DOHH2 (cell line): Measurements from ENCODE around the gene CFAP210.
A peak's percentile ranks its signal among the peaks of the same experiment; 100 is the strongest.
"Not testable (repeated sequence)": the region's sequence is repeated elsewhere in the genome, so short reads cannot be mapped to it uniquely, and the experiment has no call there.

Source experiments
- H3F3A ChIP-seq: fragments of 200-600 bp; sonication (generic), shearing (Covaris generic); 2 replicates; pipeline ENCODE4 v1.6.0; 2016; ENCODE audit warnings: antibody characterized with exemption, mild to moderate bottlenecking; ENCODE audit not compliant: control insufficient read depth, insufficient read depth
- H3K27ac ChIP-seq: fragments of 200-600 bp; sonication (generic); 2 replicates; pipeline ENCODE4 v1.5.1; 2014; ENCODE audit warnings: low read depth, mild to moderate bottlenecking, low read length, moderate library complexity
- H3K27me3 ChIP-seq: fragments of 200-600 bp; sonication (generic); 2 replicates; pipeline ENCODE4 v1.6.1; 2014; ENCODE audit warnings: mild to moderate bottlenecking, low read length, mixed read lengths; ENCODE audit not compliant: control insufficient read depth
- H3K36me3 ChIP-seq: fragments of 200-600 bp; sonication (generic); 2 replicates; pipeline ENCODE4 v1.6.1; 2014; ENCODE audit warnings: mild to moderate bottlenecking, low read length, moderate library complexity, mixed read lengths; ENCODE audit not compliant: control insufficient read depth
- H3K4me1 ChIP-seq: fragments of 200-600 bp; sonication (generic); 2 replicates; pipeline ENCODE4 v1.6.1; 2014; ENCODE audit warnings: mild to moderate bottlenecking, low read length, mixed read lengths; ENCODE audit not compliant: control insufficient read depth
- H3K4me2 ChIP-seq: fragments of 200-600 bp; sonication (generic); 2 replicates; pipeline ENCODE4 v1.6.0; 2014; ENCODE audit warnings: mild to moderate bottlenecking, low read length, moderate library complexity
- H3K4me3 ChIP-seq: fragments of 200-600 bp; sonication (generic); 2 replicates; pipeline ENCODE4 v1.5.1; 2014; ENCODE audit warnings: mild to moderate bottlenecking, low read length, mixed read lengths
- H3K79me2 ChIP-seq: fragments of 200-600 bp; sonication (generic); 2 replicates; pipeline ENCODE4 v1.6.1; 2014; ENCODE audit warnings: mild to moderate bottlenecking, low read length, mixed read lengths; ENCODE audit not compliant: control insufficient read depth
- H3K9me2 ChIP-seq: fragments of 200-600 bp; sonication (generic); replicated peaks from 2 replicates; pipeline ENCODE4 v1.6.1; 2014; ENCODE audit warnings: mild to moderate bottlenecking, low read length, mixed read lengths; ENCODE audit not compliant: control insufficient read depth
- H3K9me3 ChIP-seq: fragments of 200-600 bp; sonication (generic); 2 replicates; pipeline ENCODE4 v1.6.1; 2014; ENCODE audit warnings: antibody characterized with exemption, low read length, mixed read lengths; ENCODE audit not compliant: control insufficient read depth, insufficient read depth
- H4K20me1 ChIP-seq: fragments of 200-600 bp; sonication (generic); 2 replicates; pipeline ENCODE4 v1.6.0; 2014; ENCODE audit warnings: low read depth, mild to moderate bottlenecking, antibody characterized with exemption, low read length, moderate library complexity; ENCODE audit not compliant: control insufficient read depth, insufficient read depth
- EZH2phosphoT487 ChIP-seq: fragments of 200-600 bp; sonication (generic); IDR thresholded peaks from 2 replicates; pipeline ENCODE4 v1.6.1; 2017; ENCODE audit warnings: borderline replicate concordance, mild to moderate bottlenecking, antibody characterized with exemption, low read length, moderate library complexity, mixed read lengths
- TF ChIP-seq, protein P1 (sequence below): fragments of 200-600 bp; sonication (generic); IDR thresholded peaks from one replicate; pipeline ENCODE4 v1.5.1; 2014; ENCODE audit warnings: antibody characterized with exemption, mild to moderate bottlenecking, low read depth, low read length; ENCODE audit not compliant: poor library complexity, severe bottlenecking

CFAP210 gene

DNA sequence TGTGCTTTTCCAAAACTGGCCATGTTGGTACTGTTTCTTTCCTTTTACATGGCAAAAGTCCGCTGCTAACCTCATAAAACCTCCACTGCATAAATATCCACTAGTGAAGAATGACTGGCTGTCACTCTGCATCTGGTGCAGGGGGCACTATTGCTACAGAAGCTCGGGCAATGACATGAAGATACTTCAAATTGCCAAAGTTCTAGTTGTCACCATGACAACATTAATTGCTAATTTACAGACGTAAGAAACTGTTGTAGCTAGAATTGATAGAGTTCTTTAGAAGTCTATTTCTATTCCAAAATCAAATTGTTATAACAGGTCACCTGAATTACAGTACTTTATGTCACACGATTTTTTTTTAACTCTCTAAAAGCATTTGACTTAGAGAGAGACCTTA is 845 bp downstream of the CFAP210 start:
- Histone ChIP-seq H3K36me3 (peaks cover 12% of the 10 kb centered on the region; the same call in 1 of the 2 replicates), H3K4me3 (peak overlapping the region; percentile 86), H3K4me2 (peak overlapping the region; percentile 96), H3K27ac (no peak overlapping the region), H4K20me1 (no peaks in the 10 kb centered on the region), H3K79me2 (peaks cover 11% of the 10 kb centered on the region), H3F3A (peaks cover 9% of the 10 kb centered on the region; the same call in 1 of the 2 replicates), H3K27me3 (peaks cover 9% of the 10 kb centered on the region), H3K4me1 (peaks cover 20% of the 10 kb centered on the region), H3K9me3 (peaks cover 8% of the 10 kb centered on the region), H3K9me2 (no peaks in the 10 kb centered on the region)
- TF ChIP-seq, protein P1, sequence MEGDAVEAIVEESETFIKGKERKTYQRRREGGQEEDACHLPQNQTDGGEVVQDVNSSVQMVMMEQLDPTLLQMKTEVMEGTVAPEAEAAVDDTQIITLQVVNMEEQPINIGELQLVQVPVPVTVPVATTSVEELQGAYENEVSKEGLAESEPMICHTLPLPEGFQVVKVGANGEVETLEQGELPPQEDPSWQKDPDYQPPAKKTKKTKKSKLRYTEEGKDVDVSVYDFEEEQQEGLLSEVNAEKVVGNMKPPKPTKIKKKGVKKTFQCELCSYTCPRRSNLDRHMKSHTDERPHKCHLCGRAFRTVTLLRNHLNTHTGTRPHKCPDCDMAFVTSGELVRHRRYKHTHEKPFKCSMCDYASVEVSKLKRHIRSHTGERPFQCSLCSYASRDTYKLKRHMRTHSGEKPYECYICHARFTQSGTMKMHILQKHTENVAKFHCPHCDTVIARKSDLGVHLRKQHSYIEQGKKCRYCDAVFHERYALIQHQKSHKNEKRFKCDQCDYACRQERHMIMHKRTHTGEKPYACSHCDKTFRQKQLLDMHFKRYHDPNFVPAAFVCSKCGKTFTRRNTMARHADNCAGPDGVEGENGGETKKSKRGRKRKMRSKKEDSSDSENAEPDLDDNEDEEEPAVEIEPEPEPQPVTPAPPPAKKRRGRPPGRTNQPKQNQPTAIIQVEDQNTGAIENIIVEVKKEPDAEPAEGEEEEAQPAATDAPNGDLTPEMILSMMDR: peak; percentile 37
- TF ChIP-seq EZH2phosphoT487: no peak

DNA sequence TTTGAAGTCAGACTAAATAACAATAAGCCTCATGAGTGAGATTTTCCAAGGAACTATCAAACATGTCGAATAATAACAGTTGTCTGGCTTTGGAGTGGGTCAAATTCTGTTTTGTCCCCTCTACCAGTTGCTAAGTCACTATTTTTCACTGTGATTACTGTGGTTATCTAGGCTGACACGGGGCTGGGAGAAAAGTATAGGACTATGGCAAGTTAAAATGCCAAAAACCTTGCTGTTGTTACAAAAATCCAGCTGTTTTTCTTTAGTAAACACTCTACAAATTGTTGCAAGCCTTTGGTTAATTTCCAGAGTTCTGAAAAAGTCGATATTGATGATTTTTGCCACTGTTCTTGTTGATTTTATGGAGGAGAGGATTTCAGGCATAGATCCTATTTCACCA is 1.5 kb downstream of the CFAP210 start:
- peaks cover 20% of the 10 kb centered on the region for H3K4me1 ChIP-seq
- peaks cover 9% of the 10 kb centered on the region; the same call in 1 of the 2 replicates for H3F3A ChIP-seq
- peaks cover 9% of the 10 kb centered on the region; the same call in 1 of the 2 replicates for H3K36me3 ChIP-seq
- peaks cover 11% of the 10 kb centered on the region for H3K79me2 ChIP-seq
- H3K4me2 ChIP-seq: no peak overlapping the region
- H3K4me3 ChIP-seq: no peak overlapping the region
- H3K27ac ChIP-seq: no peak overlapping the region
- H3K27me3 ChIP-seq: peaks cover 9% of the 10 kb centered on the region
- peaks cover 8% of the 10 kb centered on the region for H3K9me3 ChIP-seq
- no peaks in the 10 kb centered on the region for H4K20me1 ChIP-seq
- no peaks in the 10 kb centered on the region for H3K9me2 ChIP-seq
- TF ChIP-seq, protein P1: no peak
- TF ChIP-seq EZH2phosphoT487: no peak

DNA sequence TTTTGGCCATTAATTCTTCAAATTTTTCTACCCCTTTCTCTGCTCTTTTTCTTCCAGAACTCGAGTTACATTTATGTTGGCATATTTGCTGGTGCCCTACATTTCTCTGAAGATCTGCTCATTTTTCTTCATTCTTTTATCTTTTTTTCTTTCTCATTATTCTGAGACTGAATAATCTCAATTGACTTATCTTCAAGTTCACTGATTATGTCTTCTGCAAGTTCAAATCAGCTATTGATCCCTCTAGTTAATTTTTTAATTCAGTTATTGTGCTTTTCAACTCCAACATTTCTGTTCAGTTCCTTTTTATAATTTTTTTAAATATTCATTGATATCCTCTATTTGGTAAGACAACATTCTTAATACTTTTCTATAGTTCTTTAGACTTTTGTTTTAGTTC is 3.2 kb downstream of the CFAP210 start:
- Histone ChIP-seq H3K4me1 (peaks cover 20% of the 10 kb centered on the region), H3K27me3 (peaks cover 9% of the 10 kb centered on the region), H3K79me2 (peaks cover 11% of the 10 kb centered on the region), H3K9me2 (no peaks in the 10 kb centered on the region), H3F3A (peaks cover 5% of the 10 kb centered on the region; the same call in 1 of the 2 replicates), H4K20me1 (no peaks in the 10 kb centered on the region), H3K36me3 (0 out of 2 replicates have a peak, but pooled peaks cover 2% of the 10 kb centered on the region), H3K4me2 (no peak overlapping the region), H3K9me3 (peaks cover 8% of the 10 kb centered on the region), H3K27ac (no peak overlapping the region), H3K4me3 (no peak overlapping the region)
- TF ChIP-seq, protein P1: no peak
- no peak for TF ChIP-seq EZH2phosphoT487

DNA sequence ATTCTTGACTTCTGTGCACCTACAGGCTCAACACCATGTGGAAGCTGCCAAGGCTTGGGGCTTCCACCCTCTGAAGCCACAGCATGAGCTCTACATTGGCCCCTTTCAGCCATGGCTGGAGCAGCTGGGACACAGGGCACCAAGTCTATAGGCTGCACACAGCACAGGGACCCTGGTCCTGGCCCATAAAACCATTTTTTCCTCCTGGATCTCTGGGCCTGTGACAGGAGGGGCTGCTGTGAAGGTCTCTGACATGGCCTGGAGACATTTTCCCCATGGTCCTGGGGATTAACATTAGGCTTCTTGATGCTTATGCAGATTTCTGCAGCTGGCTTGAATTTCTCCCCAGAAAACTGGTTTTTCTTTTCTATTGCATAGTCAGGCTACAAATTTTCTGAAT is 6.3 kb downstream of the CFAP210 start:
- not testable (repeated sequence) for H3K9me2 ChIP-seq, H4K20me1 ChIP-seq

DNA sequence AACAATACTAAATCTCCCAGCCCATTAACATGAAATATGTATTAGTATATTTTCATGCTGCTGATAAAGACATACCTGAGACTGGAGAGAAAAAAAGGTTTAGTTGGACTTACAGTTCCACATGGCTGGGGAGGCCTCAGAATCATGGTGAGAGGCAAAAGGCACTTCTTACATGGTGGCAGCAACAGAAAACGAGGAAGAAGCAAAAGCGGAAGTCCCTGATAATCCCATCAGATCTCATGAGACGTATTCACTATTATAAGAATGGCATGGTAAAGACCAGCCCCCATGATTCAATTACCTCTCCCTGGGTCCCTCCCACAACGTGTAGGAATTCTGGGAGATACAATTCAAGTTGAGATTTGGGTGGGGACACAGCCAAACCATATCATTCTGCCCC is 7.4 kb downstream of the CFAP210 start:
- not testable (repeated sequence) for H3F3A ChIP-seq, H4K20me1 ChIP-seq, H3K36me3 ChIP-seq, H3K79me2 ChIP-seq, H3K4me3 ChIP-seq, H3K4me1 ChIP-seq, H3K27me3 ChIP-seq, H3K4me2 ChIP-seq, H3K27ac ChIP-seq, H3K9me3 ChIP-seq, H3K9me2 ChIP-seq

More for the DNA sequence above, 6.3 kb downstream of the CFAP210 start:
- H3K79me2 ChIP-seq, H3K4me1 ChIP-seq, H3K36me3 ChIP-seq, H3K9me3 ChIP-seq, H3K27ac ChIP-seq, H3K4me2 ChIP-seq, H3K27me3 ChIP-seq, H3F3A ChIP-seq, H3K4me3 ChIP-seq: not testable (repeated sequence)

DNA sequence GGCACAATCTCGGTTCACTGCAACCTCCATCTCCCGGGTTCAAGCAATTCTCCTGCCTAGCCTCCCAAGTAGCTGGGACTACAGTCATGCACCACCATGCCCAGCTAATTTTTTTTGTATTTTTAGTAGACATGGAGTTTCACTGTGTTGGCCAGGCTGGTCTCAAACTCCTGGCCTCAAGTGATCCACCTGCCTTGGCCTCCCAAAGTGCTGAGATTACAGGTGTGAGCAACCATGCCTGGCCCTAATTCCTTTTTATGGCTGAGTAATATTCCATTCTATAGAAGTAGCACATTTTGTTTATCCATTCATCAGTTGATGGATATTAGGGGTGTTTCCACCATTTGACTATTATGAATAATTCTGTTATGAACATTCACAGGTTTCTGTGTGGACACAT is 9.5 kb downstream of the CFAP210 start:
- not testable (repeated sequence) for H3K9me2 ChIP-seq, H3K9me3 ChIP-seq, H3K4me1 ChIP-seq, H3K27me3 ChIP-seq, H4K20me1 ChIP-seq, H3K4me3 ChIP-seq, H3K79me2 ChIP-seq, H3K27ac ChIP-seq, H3F3A ChIP-seq, H3K36me3 ChIP-seq, H3K4me2 ChIP-seq
